Measurements from ENCODE around the gene PDGFRA.
A peak's percentile ranks its signal among the peaks of the same experiment; 100 is the strongest.

GRCh38 chr4:54228961-54229501, at the start of gene PDGFRA:
- TF ChIP-seq CTCF (IDR thresholded peaks at IDR 0.05): no peak
- peak in 1 of 2 donors; percentile 31 for TF ChIP-seq POLR2A (IDR thresholded peaks at IDR 0.05)

Measured in uterus (tissue), 2 donors.